Hepatocyte (in vitro differentiated cells): ENCODE data around the gene PIK3R5. TPM values are rescaled to one million over a fixed set of nuclear protein-coding genes. Genes with fewer than 3 reads are reported as not detected.

Experiments
- DNase-seq: peaks from one replicate; pipeline ENCODE4 v3.0.0-alpha.2; 2016; ENCODE audit warnings: low spot score
- H2AFZ ChIP-seq: fragments of 200-600 bp; sonication (generic); 2 replicates; pipeline ENCODE4 v1.6.0; 2016; ENCODE audit warnings: antibody characterized with exemption, mild to moderate bottlenecking
- H3K27ac ChIP-seq: fragments of 200-600 bp; sonication (generic); 2 replicates; pipeline ENCODE4 v1.5.1; 2016; ENCODE audit warnings: mild to moderate bottlenecking
- H3K27me3 ChIP-seq: fragments of 200-600 bp; sonication (generic); 2 replicates; pipeline ENCODE4 v1.6.1; 2016
- H3K36me3 ChIP-seq: fragments of 200-600 bp; sonication (generic); replicated peaks from 2 replicates; pipeline ENCODE4 v1.5.1; 2016; ENCODE audit warnings: low read depth; ENCODE audit not compliant: insufficient read depth
- H3K4me1 ChIP-seq: fragments of 200-600 bp; sonication (generic); 2 replicates; pipeline ENCODE4 v1.5.1; 2016; ENCODE audit warnings: mild to moderate bottlenecking, moderate library complexity; ENCODE audit not compliant: insufficient read depth
- H3K4me2 ChIP-seq: fragments of 200-600 bp; sonication (generic); 2 replicates; pipeline ENCODE4 v1.6.0; 2016
- H3K4me3 ChIP-seq: fragments of 200-600 bp; sonication (generic); 2 replicates; pipeline ENCODE4 v1.5.1; 2016; ENCODE audit warnings: mild to moderate bottlenecking
- H3K79me2 ChIP-seq: fragments of 200-600 bp; sonication (generic); 2 replicates; pipeline ENCODE4 v1.6.0; 2017; ENCODE audit warnings: mild to moderate bottlenecking
- H3K9me2 ChIP-seq: fragments of 200-600 bp; sonication (generic); replicated peaks from 2 replicates; pipeline ENCODE4 v1.6.0; 2017; ENCODE audit warnings: mild to moderate bottlenecking; ENCODE audit not compliant: insufficient read depth
- H3K9me3 ChIP-seq: fragments of 200-600 bp; sonication (generic); 2 replicates; pipeline ENCODE4 v1.5.1; 2016; ENCODE audit warnings: low read depth, mild to moderate bottlenecking
- H4K20me1 ChIP-seq: fragments of 200-600 bp; sonication (generic); 2 replicates; pipeline ENCODE4 v1.6.0; 2016; ENCODE audit warnings: mild to moderate bottlenecking; ENCODE audit not compliant: insufficient read depth, poor library complexity, severe bottlenecking
- EZH2 ChIP-seq: fragments of 200-600 bp; sonication (generic); IDR thresholded peaks from 2 replicates; pipeline ENCODE4 v1.6.1; 2016; ENCODE audit warnings: antibody characterized with exemption, mild to moderate bottlenecking, borderline replicate concordance
- EZH2phosphoT487 ChIP-seq: fragments of 200-600 bp; sonication (generic); IDR thresholded peaks from one replicate; pipeline ENCODE4 v1.6.1; 2018; ENCODE audit warnings: antibody characterized with exemption, mild to moderate bottlenecking, low read depth, moderate library complexity; ENCODE audit not compliant: unreplicated experiment, severe bottlenecking
- WGBS: methylation state at CpG from one replicate; pipeline ENCODE4 v1.1.6; 2016; ENCODE audit warnings: low lambda C conversion rate; ENCODE audit errors: missing lambda C conversion rate; 5-methylcytosine and 5-hydroxymethylcytosine counted together
- polyA plus RNA-seq: library from polyadenylated mRNA; unstranded; fragments of >200 nt; fragmentation: Nextera tagmentation; extraction: Ambion mirVana; gene quantifications from 2 replicates; pipeline ENCODE4 v1.2.1, GENCODE V29; 2016
- total RNA-seq: library from RNA; depleted of rRNA; stranded (reverse); fragments of >200 nt; gene quantifications from 2 replicates; pipeline ENCODE4 v1.2.3, GENCODE V29; 2014
- TF ChIP-seq, protein P1 (sequence below): fragments of 200-600 bp; sonication (generic); IDR thresholded peaks from 2 replicates; pipeline ENCODE4 v1.5.1; 2016; ENCODE audit warnings: antibody characterized with exemption, mild to moderate bottlenecking; ENCODE audit not compliant: poor library complexity

PIK3R5 gene
- total and polyA plus RNA-seq, 2 experiments from 2014 or later: 2.6 TPM; not detected in 1

DNA sequence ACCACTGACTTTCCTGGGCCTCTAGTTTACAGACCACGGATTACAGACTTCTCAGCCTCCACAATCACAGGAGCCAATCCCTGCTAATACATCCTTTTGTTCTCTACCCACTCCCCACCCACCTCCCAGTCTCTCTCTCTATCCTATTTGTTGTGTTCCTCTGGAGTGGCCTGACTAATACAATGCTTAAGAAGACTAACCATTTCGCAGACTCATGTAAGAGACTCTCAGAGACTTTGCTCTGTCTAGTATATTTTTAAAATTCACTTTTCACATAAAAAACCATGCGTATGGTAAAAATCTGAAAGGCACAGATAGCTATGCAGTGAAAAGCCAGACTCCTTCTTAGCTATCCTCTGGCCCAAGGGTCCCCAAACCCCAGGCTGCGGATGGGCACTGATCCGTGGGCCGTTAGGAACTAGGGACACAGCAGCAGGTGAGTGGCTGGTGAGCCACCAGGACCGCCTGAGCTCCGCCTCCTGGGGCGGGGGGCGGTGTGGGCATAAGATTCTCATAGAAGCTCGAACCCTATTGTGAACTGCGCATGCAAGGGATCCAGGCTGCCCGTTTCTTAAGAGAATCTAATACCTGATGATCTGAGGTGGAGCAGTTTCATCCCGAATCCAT, 105.6 kb downstream of the PIK3R5 start:
- no peaks in the 10 kb centered on the region for H3K4me1 ChIP-seq
- TF ChIP-seq EZH2phosphoT487: no peak
- no peak for TF ChIP-seq EZH2
- TF ChIP-seq, protein P1, sequence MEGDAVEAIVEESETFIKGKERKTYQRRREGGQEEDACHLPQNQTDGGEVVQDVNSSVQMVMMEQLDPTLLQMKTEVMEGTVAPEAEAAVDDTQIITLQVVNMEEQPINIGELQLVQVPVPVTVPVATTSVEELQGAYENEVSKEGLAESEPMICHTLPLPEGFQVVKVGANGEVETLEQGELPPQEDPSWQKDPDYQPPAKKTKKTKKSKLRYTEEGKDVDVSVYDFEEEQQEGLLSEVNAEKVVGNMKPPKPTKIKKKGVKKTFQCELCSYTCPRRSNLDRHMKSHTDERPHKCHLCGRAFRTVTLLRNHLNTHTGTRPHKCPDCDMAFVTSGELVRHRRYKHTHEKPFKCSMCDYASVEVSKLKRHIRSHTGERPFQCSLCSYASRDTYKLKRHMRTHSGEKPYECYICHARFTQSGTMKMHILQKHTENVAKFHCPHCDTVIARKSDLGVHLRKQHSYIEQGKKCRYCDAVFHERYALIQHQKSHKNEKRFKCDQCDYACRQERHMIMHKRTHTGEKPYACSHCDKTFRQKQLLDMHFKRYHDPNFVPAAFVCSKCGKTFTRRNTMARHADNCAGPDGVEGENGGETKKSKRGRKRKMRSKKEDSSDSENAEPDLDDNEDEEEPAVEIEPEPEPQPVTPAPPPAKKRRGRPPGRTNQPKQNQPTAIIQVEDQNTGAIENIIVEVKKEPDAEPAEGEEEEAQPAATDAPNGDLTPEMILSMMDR: no peak
- no peaks in the 10 kb centered on the region for H3K27me3 ChIP-seq
- H3K79me2 ChIP-seq: no peaks in the 10 kb centered on the region
- no peak for DNase-seq
- H3K9me2 ChIP-seq: no peaks in the 10 kb centered on the region
- no peaks in the 10 kb centered on the region for H4K20me1 ChIP-seq
- no peak overlapping the region for H3K27ac ChIP-seq
- H3K4me3 ChIP-seq: no peak overlapping the region
- no peaks in the 10 kb centered on the region for H3K9me3 ChIP-seq
- no peak overlapping the region for H3K4me2 ChIP-seq
- H3K36me3 ChIP-seq: no peaks in the 10 kb centered on the region
- 93% methylated on average over 12 of the region's 14 CpGs for WGBS
- no peak overlapping the region for H2AFZ ChIP-seq

DNA sequence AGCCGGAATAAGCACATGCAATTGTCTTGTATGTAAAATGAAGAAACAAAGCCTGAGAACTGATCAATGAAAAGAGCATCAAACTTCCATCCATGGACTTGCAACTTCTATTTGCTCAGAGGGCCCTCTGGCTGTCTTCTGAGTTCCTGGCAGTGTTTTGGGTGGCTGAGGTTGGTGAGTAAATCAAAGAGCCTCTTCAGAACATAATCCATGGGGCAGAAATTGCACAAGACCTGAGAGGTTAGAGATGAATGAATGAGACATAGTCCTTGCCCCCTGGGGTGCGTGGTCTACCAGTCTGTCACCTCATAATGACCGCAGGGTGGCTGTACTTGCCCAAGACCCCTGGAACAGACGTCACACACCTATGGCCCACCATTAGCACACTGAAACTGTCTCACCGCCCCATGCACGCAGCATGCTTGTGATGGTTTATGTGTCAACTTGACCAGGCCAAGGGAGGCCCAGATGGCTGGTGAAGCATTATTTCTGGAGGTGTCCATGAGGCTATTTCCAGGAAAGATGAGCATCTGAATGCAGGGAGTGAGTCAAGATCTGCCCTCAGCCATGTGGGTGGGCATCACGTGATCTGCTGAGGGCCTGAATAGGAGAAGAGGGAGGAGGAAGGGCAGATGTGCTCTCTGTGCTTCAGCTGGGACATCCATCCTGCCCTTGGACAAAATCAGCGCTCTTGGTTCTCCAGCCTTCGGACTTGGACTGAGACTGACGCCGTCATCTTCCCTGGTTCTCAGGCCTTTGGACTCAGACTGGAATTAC, 106.3 kb downstream of the PIK3R5 start:
- Histone ChIP-seq H3K36me3 (no peaks in the 10 kb centered on the region), H3K79me2 (no peaks in the 10 kb centered on the region), H3K9me3 (no peaks in the 10 kb centered on the region), H3K27me3 (no peaks in the 10 kb centered on the region), H4K20me1 (no peaks in the 10 kb centered on the region), H3K4me1 (no peaks in the 10 kb centered on the region), H3K4me2 (no peak overlapping the region), H2AFZ (no peak overlapping the region), H3K27ac (no peak overlapping the region), H3K9me2 (no peaks in the 10 kb centered on the region), H3K4me3 (no peak overlapping the region)
- TF ChIP-seq EZH2phosphoT487 (no peak), EZH2 (no peak)
- TF ChIP-seq, protein P1: no peak
- WGBS: 90% methylated on average over 11 of the region's 11 CpGs
- DNase-seq: no peak

DNA sequence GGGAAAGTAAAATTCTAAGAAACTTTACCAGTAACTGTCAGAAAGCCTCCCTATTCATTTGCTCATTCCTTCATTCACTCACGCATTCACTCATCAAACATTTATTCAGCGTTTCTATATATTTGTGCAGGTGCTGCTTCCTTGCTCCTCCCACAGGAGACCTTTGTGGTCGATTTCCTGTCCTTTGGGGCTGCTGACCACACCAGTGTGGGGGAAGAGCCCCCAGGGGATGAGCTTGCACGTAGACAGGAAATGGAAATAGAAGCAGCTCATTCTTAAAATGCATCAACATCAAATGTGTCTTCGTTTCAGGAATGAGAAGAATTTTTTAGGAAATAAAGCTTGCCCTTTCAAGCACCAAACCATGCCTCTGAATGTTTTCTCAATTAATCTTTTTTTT, 107.6 kb downstream of the PIK3R5 start:
- no peak overlapping the region for H3K4me3 ChIP-seq
- no peaks in the 10 kb centered on the region for H3K9me3 ChIP-seq
- H3K9me2 ChIP-seq: no peaks in the 10 kb centered on the region
- TF ChIP-seq, protein P1: no peak
- TF ChIP-seq EZH2 (no peak), EZH2phosphoT487 (no peak)
- H3K79me2 ChIP-seq: no peaks in the 10 kb centered on the region
- H4K20me1 ChIP-seq: no peaks in the 10 kb centered on the region
- no peak for DNase-seq
- H3K4me1 ChIP-seq: no peaks in the 10 kb centered on the region
- no peaks in the 10 kb centered on the region for H3K27me3 ChIP-seq
- H2AFZ ChIP-seq: no peak overlapping the region
- H3K4me2 ChIP-seq: no peak overlapping the region
- 51% methylated on average over 5 of the region's 5 CpGs for WGBS
- no peak overlapping the region for H3K27ac ChIP-seq
- no peaks in the 10 kb centered on the region for H3K36me3 ChIP-seq
